HG03565 (cell line): ENCODE results near the gene RACK1.

Source experiments
- ATAC-seq: cut with Tn5 transposase; IDR thresholded peaks from one replicate; pipeline ENCODE4 v1.9.1; 2021; ENCODE audit warnings: mild to moderate bottlenecking, moderate library complexity; ENCODE audit not compliant: unreplicated experiment

RACK1 gene

DNA sequence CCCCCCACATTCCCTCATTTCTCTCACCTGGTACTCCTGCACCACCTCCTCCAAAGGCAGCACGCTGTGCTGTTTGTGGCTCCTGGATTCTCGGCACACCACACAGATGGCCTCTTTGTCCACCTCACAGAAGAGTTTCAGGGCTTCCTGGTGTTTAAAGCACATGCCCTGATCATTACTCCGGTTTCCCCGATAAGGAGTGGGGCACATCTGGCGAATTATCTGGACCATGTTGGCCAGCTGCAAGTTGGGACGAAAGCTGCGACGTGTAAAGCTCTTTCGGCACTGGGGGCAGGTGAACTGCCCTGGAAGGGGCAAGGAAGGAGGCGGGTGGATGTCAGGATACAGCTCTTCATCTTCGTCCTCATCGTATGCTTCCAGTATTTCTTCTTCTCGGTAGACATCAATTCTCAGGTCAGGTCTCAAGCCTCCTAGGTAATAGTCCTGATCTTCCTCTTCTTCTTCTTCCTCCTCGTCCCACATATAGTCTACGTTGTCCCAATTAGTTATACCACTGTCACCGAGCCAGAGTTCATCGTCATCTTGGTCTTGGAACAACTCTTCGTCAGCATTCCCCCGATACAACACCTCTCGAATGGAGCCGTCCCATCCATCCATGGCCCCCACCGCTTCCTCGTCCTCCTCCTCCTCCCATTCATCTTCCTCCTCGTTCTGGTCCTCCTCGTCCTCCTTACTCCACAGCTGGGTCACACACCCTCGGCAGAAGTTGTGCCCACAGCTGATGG lies 16.4 kb upstream of the RACK1 start:
- no peak for ATAC-seq

DNA sequence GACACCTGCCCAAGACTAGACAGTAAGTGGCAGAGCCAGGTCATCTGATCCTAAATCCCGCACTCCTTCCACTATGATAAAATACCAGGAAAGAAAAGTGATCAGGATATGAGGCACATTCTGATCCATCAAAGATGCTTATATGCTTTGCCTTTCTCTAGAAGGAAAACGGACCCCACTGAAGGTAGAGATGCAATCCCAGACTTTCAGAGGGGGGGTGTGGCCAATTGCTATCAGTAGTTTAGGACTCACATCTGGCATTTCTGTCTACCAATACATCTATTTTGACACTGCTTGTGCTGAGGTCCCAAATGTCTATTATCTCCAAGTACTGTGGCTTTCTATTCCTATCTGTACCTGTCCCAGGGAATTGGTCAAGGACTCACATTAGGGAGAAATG lies 15.6 kb upstream of the RACK1 start:
- ATAC-seq = no peak

DNA sequence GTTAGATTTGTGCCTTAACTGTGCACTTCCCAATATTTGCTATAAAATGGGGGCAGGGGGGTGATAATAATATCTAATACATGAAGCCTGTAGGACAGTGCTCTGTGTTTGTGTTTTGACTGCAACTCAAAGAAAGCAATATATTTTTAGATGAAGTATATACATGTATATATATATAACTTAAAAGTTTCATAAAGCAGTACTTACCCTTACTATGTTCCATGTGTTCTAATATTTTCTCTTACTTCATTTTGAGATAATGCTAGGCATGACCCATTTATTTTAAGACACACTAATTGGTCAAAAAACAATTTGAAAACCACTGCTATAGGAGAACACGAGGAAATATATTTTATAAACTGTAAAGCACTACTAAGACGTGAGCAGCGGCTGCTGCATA lies 14.9 kb upstream of the RACK1 start:
- no peak for ATAC-seq

DNA sequence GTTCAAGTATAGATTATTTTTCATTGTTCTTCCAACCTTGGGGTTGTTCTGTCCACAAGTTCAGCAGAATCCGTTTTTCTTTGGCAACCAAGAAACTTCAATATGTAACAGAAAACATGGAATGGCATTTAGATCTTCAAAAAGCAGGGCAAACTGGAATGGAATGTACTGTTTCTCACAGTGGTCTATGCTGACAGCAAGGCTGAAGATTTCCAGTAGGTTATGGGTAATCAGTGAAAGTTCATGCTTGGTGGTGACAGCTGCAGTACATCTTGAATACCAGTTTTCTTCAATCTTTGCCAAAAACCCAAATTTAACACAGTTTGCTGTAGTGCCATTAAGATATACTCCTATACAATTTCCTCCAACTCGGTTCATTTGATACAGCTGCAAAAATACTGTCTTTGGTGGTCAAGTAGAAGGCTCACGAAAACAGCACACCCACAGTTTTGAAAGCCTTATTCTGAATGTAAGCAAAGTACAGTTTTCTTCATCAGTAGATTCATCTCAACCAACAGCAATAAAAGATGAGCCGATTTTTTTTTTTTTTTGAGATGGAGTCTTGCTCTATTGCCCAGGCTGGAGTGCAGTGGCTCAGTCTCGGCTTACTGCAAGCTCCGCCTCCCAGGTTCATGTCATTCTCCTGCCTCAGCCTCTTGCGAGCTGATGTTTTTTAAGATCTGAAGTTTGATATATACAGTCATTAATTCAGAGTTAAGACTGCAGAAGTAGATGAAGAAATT lies 12.3 kb upstream of the RACK1 start:
- no peak for ATAC-seq

DNA sequence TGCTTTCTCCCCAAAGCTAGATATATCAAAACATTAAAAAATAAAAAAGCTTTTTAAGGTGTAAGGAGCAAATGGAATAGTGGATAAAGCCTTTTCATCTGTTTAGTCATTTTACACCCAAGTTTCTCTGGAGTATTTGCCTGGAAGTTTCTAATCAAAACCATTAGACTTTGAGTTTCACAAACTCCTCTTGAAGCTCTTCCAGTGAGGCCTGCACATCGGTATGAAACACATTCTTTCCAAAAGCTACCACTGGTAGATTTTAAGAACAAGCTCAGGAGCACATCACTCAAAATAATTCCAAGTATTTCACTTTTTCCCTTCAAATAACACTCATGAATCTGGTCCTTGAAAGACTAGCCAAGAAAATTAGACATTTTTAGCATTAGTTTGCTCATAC lies 11.6 kb upstream of the RACK1 start:
- ATAC-seq = no peak

DNA sequence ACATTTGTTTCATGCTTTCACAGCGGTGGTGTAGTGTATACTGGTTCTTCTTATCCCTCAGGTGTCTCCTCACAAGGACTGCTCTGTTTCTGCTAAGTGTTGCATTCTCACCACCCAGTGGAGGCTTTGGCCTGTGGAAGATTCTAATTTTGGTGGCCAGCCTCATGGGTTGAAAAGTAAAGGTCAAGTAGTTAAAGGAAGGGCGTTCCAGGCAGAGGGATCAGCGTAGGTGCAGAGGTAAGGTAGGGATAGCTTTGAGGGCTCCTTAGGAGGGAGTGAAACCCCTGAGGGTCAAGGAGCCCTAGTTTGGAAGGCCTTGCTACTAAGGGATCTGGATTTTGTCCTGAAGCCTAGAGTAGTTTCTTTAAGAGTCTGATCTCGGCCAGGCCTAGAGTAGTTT lies 4.6 kb upstream of the RACK1 start:
- ATAC-seq = no peak

DNA sequence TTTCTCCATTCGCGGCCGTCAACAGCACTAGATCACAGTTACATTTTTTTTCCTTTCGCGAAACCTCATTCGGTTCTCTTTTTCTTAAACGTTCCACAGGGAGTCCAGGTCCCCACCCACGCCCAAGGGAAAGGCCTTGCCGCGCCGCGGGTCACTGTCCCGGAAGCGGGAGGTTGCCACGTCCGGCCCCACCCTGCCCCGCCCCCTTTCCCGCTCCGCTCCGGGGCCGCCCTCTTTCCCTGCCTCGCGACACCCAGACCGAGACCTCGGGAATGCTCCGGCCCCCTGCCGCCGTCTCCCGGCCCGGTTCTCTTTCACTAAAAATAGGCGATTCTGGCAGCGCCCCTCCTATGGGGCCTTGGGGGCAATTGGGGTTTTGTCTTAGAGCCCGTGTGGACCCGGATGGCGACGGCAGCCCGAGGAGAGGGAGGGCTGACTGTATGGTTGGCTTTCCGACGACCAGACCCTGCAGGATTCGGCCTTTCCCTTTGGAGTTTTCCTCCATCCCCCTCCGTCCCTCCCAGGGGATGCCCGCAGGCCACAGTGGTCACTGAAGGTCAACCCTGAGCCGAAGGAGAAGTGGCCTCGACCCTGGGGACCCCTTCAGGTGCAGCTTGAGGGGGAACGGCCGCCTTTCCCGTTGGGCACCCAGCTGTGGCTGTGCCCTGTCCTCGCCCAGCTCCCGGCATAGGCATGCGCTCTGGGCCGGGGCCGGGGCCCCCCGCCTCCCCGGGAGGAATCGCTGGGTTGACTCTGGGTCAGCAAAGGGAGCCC lies 2.8 kb upstream of the RACK1 start:
- ATAC-seq = no peak

DNA sequence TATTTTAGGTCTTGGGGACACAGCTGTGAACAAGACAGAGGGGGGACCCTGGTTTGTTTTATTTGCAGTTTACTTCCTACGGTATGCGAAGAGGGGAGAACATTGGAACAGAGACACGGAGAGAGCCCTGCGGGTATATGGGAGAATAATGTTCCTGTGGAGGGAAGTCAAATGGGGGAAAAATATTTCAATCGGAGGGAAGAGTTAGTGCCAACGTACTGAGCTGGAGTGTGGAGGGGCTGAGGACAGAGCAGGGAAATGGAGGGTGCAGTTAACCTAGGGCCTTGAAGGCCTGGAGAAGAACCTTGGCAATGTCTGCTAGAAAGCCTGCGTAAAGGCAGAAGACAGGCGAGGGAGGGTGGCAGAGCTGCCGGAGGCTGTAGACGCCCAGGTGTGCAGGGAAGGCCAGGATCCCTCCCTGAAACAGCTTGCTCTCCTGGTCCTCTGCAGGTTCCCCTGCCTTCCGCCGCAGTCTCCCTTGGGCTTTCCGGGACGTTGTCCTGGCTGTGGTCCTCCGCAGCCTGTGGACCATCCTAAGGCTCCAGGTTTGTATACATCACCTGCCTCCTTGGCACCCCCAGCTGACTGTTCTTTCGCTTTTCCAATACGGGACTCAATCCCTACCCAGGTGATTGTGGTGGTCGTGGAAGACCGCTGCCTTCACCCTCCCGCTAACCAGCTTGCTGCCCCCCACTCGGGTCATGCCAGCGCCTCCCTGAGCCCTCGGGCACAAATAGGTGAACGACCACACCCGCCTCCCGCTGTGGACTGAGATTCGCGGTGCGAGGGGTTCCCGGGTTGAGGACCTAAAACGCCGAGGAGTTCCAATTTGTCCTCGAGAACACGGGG lies 1.9 kb upstream of the RACK1 start:
- no peak for ATAC-seq

DNA sequence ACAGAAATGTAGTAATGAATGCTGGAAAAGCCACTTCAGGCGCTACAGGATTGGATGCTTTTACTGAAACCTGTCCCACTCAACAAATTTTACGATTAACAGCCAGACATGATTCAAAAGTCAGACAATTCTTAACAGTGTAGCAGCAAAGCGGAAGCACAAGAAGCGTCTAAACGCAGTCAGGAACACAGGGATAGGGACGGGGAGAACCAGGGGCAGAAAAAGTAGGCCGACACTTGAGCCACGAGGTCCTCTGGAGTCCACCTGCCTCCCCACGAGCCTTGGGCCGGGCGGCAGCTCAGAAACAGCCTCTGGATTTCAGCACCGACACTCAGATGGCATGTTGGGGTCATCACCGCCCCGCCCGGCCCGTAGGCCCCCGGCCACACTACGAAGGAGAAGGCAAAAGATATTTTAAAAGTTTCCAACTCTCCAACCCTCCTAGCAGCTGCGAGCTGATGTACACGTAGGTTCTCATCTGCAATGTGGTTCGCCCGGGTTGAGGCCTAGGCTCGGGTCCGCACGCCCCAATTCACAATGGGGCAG lies 615 bp downstream of the RACK1 start:
- ATAC-seq = no peak

DNA sequence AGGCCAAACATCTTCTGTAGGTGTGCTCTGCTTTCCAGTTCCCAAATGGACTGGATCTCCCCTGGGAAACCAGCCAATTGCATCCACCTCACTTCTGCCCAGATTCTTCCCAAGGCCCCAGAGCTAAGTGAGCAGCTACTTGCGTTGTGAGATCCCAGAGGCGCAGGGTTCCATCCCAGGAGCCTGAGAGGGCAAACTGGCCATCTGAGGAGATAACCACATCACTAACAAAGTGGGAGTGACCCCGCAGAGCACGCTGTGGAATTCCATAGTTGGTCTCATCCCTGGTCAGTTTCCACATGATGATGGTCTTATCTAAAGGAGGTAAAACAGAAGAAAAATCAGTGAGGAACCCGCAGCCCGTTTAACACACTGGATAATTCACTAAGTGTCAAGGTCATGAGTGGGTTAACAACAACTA lies 1.7 kb downstream of the RACK1 start:
- ATAC-seq = no peak

DNA sequence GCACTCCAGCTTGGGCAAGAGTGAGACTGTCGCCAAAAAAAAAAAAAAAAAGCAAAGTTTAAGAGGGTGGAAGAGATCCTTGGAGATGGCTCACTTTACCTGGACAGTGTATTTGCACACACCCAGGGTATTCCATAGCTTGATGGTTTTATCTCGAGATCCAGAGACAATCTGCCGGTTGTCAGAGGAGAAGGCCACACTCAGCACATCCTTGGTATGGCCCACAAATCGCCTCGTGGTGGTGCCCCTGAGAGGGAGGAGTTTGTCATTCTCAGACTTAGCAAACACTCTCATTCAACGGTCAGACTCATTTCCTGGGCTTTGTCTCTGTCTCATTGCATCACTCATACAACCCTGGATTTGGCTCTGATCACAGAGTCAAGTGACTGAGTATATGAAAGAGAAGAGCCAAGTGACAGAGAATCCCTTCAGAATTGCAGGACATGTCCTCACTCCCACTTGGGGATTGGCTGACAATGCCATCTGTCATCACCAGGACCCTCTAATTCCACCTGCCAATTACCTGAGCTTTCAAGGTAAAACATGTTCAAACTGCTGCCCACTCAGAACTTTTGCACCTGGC lies 2.2 kb downstream of the RACK1 start:
- no peak for ATAC-seq

DNA sequence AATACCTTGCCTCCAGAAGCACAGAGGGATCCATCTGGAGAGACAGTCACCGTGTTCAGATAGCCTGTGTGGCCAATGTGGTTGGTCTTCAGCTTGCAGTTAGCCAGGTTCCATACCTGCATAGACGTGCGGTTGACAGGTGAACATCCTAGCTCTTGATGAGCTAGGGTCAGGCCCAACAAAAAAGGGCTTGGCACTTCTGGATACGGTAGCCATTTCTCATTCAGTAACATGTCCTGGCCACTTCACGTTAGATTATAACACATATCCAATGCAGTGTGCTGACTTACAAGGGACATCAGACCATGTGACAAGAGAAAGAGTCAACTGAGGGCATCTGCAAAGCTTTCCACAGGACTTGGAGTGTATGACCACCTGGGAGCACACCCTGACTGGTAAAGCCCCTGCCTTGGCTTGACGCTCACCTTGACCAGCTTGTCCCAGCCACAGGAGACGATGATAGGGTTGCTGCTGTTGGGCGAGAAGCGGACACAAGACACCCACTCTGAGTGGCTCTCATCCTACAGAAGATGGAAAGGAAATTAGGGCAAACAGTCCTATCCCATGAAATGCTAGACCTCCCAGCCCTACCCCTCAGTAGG lies 4.5 kb downstream of the RACK1 start:
- ATAC-seq = no peak

DNA sequence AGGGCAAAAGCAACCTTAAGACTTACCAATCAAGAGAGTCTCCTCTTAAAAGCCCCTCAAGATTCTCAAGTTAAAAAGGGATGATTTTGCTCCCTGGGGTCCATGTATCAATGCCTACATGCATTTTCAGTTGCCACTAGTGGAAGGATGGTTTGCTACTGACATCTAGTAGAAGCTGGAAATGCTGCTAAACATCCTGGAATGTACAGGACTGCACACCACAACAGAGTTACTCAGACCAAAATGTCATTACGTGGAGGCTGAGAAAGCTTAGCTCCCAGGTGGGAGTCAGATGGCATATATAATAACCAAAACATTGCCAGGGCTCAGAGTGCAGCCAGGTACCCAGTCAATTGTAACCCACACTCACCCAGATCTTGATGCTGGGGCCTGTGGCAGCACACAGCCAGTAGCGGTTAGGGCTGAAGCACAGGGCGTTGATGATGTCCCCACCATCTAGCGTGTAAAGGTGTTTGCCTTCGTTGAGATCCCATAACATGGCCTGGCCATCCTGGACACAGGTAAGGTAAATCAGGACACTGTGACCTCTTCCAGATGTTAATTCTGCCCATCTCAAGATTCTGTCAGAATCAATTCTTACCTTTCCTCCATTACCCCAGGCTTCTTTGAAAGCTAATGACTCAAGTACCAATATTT lies 5.8 kb downstream of the RACK1 start:
- no peak for ATAC-seq

DNA sequence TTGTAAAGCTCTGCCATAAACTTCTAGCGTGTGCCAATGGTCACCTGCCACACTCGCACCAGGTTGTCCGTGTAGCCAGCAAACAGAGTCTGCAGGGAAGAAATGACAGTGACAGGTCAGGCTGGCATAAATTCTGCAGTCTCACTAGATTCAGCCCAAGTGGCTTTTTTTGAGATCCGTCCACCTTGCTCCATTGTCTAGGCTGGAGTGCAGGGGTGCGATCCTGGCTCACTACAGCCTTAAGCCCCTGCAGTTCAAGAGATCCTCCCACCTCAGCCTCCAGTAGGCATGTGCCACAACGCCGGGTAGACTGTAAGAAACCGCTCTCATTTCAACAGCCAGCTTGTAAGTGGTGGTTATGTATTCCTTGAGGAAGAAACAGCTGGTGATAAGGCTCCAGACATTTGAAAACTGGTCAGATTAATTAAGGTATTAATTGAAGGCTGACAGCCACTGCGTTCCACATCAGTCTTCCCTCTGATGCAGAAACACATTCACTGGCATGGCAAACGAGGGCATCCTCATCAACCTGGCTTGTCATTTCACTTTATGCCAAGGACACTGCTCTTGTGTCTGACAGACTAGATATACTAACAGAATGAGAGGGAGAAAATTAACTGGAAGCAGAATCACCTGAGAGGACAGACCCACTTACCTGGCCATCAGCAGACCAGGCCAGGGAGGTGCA lies 6.6 kb downstream of the RACK1 start:
- ATAC-seq = no peak

DNA sequence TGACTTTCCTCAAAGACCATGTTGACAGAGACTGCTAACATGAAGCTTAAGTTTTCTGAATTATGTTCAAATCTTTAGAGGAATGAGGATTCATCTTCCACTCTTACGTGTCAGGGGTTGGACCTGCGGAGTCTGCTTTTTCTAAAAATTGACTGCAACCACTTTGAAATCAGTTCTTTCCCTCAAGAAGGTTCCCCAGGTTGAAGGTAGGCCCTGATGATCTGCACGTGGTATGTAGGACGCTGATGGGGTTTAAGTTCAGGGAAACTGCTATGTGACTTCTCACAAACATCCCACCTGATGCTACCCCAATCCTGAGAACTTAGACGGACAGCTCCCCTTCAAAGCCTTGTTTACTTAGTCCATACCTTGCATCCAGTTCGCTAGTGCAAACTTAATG lies 7.2 kb downstream of the RACK1 start:
- ATAC-seq = no peak

DNA sequence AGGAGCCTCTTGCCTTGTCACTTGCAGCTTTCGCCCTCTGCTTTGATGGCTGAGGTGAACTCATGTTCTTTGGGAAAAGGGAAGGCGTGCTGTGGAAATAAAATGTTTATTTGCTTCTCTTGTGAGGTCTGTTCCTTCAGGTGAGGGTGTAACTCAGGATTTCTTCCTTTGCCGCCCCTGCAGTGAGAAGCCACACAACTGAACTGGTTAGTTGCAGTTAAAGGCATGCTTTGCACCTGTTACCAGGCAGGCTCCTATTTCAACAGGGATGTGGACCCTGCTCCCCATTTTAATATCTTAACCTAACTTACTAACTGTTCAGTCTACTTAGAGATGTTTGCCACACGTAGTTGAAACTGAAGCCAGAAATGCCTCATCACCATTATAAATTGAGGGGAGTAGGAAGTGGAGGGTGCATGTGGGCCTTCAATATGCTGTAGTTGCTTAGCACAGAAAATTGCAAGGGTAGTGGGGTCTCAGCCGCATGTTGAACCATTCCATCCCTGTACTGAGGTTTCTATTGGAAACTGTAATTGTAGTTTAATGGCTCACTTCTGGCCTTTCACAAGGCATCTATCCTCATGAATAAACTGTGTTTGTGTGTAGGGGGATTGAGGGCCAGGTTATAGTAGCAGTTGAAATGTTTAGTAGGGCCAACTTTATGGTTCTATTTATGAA lies 7.9 kb downstream of the RACK1 start:
- no peak for ATAC-seq

DNA sequence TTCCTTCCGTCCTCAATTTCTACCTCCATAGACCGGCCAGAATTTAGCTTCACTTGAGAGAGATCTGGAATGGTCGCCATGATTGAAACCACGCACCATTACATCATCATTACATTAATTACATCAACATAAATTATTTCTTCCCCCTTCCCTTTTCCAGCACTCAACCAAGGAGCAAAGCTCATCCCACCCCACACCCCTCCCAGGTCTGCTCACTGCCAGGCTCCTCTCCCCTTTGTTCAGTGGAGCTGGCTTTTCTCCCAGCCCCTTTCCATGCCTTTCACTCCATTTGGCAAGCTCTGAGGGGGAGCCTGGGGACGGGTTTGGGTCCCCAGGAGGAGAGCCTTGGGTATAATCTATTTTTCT lies 8.4 kb downstream of the RACK1 start:
- ATAC-seq = no peak
